ENCODE results near the gene M1AP.

DNA sequence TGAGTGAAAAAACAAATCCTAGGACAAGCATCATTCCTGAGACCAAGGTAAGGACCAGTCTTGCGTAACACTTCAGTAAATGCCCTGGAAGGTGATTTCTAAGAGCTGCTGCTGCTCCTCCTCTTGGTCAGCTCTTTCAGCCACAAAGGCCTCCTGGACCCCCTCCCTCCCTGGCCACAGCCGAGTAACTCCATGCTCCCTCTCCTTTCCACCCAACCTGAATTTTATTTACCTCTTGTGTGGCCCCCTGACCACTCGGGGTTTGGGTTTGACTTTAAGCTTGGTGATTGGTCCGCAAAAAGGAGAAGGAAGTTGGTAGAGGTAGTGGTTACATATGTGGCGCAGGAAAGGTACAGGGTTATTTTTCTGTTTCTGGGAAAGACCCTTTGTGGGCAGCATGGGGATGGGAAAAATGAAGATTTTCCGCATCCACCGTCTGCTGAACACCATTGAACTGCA is 109.2 kb downstream of the M1AP start:
- no peak for TF ChIP-seq POLR2A (IDR thresholded peaks at IDR 0.05)
- TF ChIP-seq, protein P1, sequence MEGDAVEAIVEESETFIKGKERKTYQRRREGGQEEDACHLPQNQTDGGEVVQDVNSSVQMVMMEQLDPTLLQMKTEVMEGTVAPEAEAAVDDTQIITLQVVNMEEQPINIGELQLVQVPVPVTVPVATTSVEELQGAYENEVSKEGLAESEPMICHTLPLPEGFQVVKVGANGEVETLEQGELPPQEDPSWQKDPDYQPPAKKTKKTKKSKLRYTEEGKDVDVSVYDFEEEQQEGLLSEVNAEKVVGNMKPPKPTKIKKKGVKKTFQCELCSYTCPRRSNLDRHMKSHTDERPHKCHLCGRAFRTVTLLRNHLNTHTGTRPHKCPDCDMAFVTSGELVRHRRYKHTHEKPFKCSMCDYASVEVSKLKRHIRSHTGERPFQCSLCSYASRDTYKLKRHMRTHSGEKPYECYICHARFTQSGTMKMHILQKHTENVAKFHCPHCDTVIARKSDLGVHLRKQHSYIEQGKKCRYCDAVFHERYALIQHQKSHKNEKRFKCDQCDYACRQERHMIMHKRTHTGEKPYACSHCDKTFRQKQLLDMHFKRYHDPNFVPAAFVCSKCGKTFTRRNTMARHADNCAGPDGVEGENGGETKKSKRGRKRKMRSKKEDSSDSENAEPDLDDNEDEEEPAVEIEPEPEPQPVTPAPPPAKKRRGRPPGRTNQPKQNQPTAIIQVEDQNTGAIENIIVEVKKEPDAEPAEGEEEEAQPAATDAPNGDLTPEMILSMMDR (IDR thresholded peaks at IDR 0.05) = no peak

Measured in Peyer's patch (tissue), 4 donors.